Body of pancreas (tissue), 4 donors: ENCODE data around the gene MOBP.

Experiments used
- CTCF ChIP-seq, 7 experiments: fragments of 450-650 bp in 4 of 7; fragments of 200-600 bp in 3 of 7; sonication (generic) in 3 of 7; IDR thresholded peaks; one replicate each; pipeline ENCODE4 v1.5.1; 2016 to 2019; ENCODE audit warnings: antibody characterized with exemption in 7 of 7
- POLR2A ChIP-seq, 3 donors: fragments of 450-650 bp; IDR thresholded peaks; one replicate each; pipeline ENCODE4 v1.6.1; 2016; ENCODE audit warnings: antibody characterized with exemption in 3 of 3, mild to moderate bottlenecking in 2 of 3

DNA sequence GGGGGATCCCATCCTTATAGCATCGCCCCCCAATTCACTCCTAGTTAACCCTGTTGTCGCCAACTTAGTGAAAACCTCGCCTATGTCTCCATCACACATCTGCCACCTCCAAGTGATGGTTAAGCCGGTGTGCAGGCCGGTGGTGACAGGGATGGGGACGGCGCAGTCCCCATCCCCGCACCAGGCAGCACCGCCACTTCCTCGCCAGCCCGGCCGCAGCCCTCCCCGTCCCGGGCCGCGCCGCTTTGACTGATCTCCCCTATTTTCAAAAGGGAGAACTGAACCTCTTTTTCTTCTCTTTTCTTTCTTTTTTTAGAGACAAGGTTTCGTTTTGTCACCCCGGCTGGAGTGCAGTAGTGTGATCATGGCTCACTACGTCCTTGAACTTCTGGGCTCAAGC, 11.3 kb upstream of the MOBP start:
- TF ChIP-seq CTCF (IDR thresholded peaks at IDR 0.05) (no peak), POLR2A (IDR thresholded peaks at IDR 0.05) (no peak)
